Loucy (cell line): ENCODE data around the gene ZNG1A.
"Not testable (repeated sequence)": the region's sequence is repeated elsewhere in the genome, so short reads cannot be mapped to it uniquely, and the experiment has no call there.

Experiments used
- H2AFZ ChIP-seq: fragments of 200-600 bp; sonication (generic); 2 replicates; pipeline ENCODE4 v1.6.0; 2016; ENCODE audit warnings: antibody characterized with exemption, mild to moderate bottlenecking, low read length, moderate library complexity
- H3F3A ChIP-seq: fragments of 200-600 bp; 2 replicates; pipeline ENCODE4 v1.6.0; 2016; ENCODE audit warnings: antibody characterized with exemption, low read depth, mild to moderate bottlenecking
- H3K27me3 ChIP-seq: fragments of 200-600 bp; sonication (generic); 2 replicates; pipeline ENCODE4 v1.6.1; 2014; ENCODE audit warnings: low read length, mild to moderate bottlenecking; ENCODE audit not compliant: insufficient read depth, poor library complexity, severe bottlenecking
- H3K36me3 ChIP-seq: fragments of 200-600 bp; sonication (generic); 2 replicates; pipeline ENCODE4 v1.6.1; 2016; ENCODE audit warnings: low read length; ENCODE audit not compliant: insufficient read depth
- H3K4me1 ChIP-seq: fragments of 200-600 bp; sonication (generic); 2 replicates; pipeline ENCODE4 v1.5.1; 2014; ENCODE audit warnings: low read length, mild to moderate bottlenecking; ENCODE audit not compliant: insufficient read depth, poor library complexity, severe bottlenecking
- H3K4me2 ChIP-seq: fragments of 200-600 bp; sonication (generic); 2 replicates; pipeline ENCODE4 v1.6.0; 2014; ENCODE audit warnings: antibody characterized with exemption, low read length, low read depth, mild to moderate bottlenecking; ENCODE audit not compliant: poor library complexity, severe bottlenecking
- H3K4me3 ChIP-seq: fragments of 200-600 bp; sonication (generic); 2 replicates; pipeline ENCODE4 v1.5.1; 2014; ENCODE audit warnings: low read length, mild to moderate bottlenecking, mixed read lengths; ENCODE audit not compliant: poor library complexity, severe bottlenecking
- H3K79me2 ChIP-seq: fragments of 200-600 bp; sonication (generic); 2 replicates; pipeline ENCODE4 v1.6.1; 2014; ENCODE audit warnings: low read length; ENCODE audit not compliant: insufficient read depth
- H3K9ac ChIP-seq: fragments of 200-600 bp; sonication (generic); 2 replicates; pipeline ENCODE4 v1.6.0; 2014; ENCODE audit warnings: mild to moderate bottlenecking, low read depth, low read length, moderate library complexity; ENCODE audit not compliant: poor library complexity, severe bottlenecking
- H3K9me2 ChIP-seq: fragments of 200-600 bp; sonication (generic); replicated peaks from 2 replicates; pipeline ENCODE4 v1.6.1; 2016; ENCODE audit warnings: low read depth, low read length, mixed read lengths
- H3K9me3 ChIP-seq: fragments of 200-600 bp; sonication (generic); 2 replicates; pipeline ENCODE4 v1.6.1; 2014; ENCODE audit warnings: mild to moderate bottlenecking, antibody characterized with exemption, low read length, low read depth; ENCODE audit not compliant: insufficient read depth
- H4K20me1 ChIP-seq: fragments of 200-600 bp; sonication (generic); 2 replicates; pipeline ENCODE4 v1.6.0; 2014; ENCODE audit warnings: antibody characterized with exemption, low read length, mild to moderate bottlenecking; ENCODE audit not compliant: insufficient read depth, poor library complexity, severe bottlenecking

ZNG1A gene

DNA sequence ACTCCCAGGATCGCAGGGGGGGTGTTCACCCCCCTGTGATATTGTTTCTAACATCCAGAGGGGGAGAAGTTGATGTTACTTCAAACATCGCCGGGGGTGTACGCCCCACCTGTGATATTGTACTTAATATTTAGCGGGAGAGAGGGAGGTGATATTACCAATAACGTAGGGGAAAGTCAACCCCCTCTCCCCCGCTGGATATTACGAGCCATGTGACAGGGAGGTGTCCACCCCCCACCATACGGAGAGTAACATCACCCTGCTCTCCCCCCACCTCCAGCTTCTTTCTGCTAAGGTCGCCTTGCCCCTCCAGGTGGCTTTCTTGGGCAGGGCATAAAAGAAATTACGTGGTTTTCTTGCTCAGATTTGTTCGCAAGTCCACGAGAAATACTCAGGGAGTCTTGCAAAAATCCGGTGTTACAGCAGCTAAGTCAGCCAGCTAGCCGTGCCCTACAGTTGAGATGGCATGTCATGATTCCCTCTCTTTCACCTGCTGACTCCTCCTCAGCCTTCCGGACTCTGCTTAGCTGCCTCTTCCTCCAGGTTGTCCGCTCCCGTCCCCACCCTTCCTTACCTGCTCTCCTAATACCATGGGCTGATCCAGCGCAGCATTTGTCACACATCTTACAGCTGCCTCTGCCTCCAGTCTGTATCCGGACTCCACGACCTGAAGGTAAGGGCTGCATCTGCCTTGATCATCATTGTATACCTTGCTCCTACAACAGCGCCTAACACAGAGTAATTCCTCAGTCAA is 69.9 kb downstream of the ZNG1A start:
- H3F3A ChIP-seq, H3K9me2 ChIP-seq, H3K27me3 ChIP-seq, H3K9me3 ChIP-seq, H3K79me2 ChIP-seq, H3K4me3 ChIP-seq, H3K4me1 ChIP-seq, H3K4me2 ChIP-seq, H3K36me3 ChIP-seq, H3K9ac ChIP-seq, H2AFZ ChIP-seq, H4K20me1 ChIP-seq: not testable (repeated sequence)

DNA sequence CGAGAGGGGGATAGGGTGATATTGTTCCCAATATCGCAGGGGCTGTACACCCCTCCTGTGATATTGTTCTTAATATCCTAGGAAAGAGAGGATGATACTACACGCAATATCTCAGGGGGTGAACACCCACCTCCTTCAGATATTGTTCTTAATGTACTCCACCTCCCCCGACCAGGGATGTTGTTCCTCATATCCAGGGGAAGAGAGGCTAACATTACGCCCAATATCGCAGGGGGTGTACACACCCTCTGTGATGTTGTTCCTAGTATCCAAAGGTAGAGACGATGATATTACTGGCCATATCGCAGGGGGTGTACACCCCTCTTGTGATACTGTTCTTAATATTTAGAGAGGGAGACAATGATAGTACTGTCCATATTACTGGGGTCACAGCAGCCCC is 72.9 kb downstream of the ZNG1A start:
- H3K9ac ChIP-seq, H4K20me1 ChIP-seq, H3K9me3 ChIP-seq, H3K36me3 ChIP-seq, H2AFZ ChIP-seq, H3K79me2 ChIP-seq, H3F3A ChIP-seq, H3K27me3 ChIP-seq, H3K4me2 ChIP-seq, H3K9me2 ChIP-seq, H3K4me3 ChIP-seq, H3K4me1 ChIP-seq: not testable (repeated sequence)

DNA sequence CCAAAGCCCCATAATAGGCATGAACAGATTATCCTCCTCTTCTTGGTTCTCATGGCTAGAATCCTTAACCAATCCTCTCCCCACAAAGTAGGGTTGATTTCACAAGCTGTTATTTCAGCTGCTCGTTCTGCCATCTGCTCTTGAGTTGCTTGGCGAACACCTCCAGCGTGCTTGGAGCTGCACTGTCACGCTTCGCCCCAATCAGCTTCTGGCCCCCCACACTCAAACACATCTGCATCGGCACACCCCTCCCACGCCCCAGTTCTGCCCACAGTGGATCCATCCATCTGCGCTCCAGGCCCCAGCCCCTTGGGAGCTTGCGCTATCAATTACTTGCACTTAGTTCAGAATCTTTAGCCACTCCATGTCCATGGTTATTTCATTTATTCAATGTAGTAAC is 78.4 kb downstream of the ZNG1A start:
- H4K20me1 ChIP-seq, H3K27me3 ChIP-seq, H3F3A ChIP-seq, H3K4me3 ChIP-seq, H3K9me3 ChIP-seq, H3K36me3 ChIP-seq, H3K79me2 ChIP-seq, H3K4me1 ChIP-seq, H2AFZ ChIP-seq, H3K9me2 ChIP-seq, H3K9ac ChIP-seq, H3K4me2 ChIP-seq: not testable (repeated sequence)

DNA sequence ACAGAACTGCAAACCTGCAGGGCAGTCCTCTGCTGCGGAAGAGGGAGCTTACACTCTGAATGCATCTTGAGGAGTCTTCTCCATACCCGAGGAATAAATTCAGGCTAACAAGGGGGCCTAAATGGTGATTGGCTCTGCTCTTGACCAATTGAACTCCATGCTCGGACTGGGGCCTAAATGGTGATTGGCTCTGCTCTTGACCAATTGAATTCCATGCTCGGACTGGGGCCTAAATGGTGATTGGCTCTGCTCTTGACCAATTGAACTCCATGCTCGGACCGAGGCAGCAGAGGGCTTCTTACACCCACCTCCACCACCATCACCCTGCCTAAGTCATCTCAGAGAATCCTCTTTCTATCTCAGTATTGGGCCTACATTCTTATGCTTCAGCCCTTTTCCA is 79.0 kb downstream of the ZNG1A start:
- not testable (repeated sequence) for H3K4me1 ChIP-seq, H3F3A ChIP-seq, H3K79me2 ChIP-seq, H3K36me3 ChIP-seq, H3K4me2 ChIP-seq, H3K9me3 ChIP-seq, H3K27me3 ChIP-seq, H3K4me3 ChIP-seq, H2AFZ ChIP-seq, H4K20me1 ChIP-seq, H3K9me2 ChIP-seq, H3K9ac ChIP-seq

DNA sequence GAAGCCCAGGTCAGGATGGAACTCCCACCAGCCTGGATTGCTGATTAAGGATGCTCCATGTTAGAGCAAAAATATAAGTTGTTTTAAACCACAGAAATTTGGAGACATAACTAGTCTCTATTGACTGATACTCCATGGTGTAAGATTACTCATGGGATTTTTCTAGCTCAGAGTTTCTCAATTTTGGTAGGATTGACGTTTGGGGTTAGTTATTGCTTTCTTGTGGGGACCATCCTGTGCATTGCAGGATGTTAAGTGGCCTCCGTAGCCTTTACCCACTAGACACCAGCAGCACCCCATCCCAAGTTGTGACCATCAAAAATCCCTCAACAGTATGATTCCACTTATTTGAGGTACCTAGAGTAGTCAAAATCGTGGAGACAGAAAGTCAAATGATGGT is 80.1 kb downstream of the ZNG1A start:
- not testable (repeated sequence) for H3K27me3 ChIP-seq, H3K4me1 ChIP-seq, H3K9me2 ChIP-seq, H3K9me3 ChIP-seq, H2AFZ ChIP-seq, H3F3A ChIP-seq, H3K4me2 ChIP-seq, H3K4me3 ChIP-seq, H3K9ac ChIP-seq, H3K36me3 ChIP-seq, H4K20me1 ChIP-seq, H3K79me2 ChIP-seq

DNA sequence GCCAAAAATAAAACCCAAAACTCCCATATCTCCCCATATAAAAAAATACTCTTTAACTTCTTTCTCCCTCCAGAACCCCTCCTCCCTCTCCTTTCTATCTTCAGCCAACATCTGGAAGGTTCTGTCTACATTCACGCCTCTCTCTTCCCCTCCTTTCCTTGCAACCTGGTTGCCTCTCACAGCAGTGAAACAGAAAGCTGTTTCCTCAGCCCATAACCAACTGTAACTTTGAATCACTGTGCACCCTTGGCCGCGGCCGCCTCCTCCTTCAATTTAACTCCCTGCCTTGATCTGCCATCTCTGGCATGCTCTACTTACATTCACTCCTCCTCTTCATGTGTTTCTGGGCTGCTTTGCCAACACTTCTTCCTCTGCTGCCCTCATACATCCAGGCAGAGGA is 83.9 kb downstream of the ZNG1A start:
- not testable (repeated sequence) for H4K20me1 ChIP-seq, H3K9ac ChIP-seq, H3K9me3 ChIP-seq, H3K9me2 ChIP-seq, H3K36me3 ChIP-seq, H3K4me1 ChIP-seq, H3K4me2 ChIP-seq, H3K79me2 ChIP-seq, H3F3A ChIP-seq, H3K4me3 ChIP-seq, H3K27me3 ChIP-seq
- 0 out of 2 replicates have a peak overlapping the region, but pooled peaks have one; percentile 49 for H2AFZ ChIP-seq

DNA sequence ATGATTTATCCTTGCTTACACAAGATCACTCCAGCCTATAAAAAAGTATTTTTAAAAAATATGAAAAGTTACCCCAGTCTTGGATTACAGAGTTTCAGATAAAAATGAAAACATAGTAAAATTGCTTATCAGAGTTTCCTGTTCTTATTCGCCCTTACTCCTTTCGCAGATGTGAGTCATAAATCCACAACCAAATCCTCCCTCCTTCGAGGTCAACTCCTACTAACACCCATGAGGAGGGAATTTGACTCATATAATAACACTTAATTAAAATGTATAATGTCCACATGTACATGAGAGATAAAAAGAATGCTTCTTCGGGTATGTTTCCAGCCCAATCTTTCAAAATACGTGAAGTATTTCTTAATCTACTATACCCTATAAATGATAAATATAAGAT is 84.5 kb downstream of the ZNG1A start:
- H3K27me3 ChIP-seq, H3K9me2 ChIP-seq, H3K9ac ChIP-seq, H3K9me3 ChIP-seq, H3K4me1 ChIP-seq, H3K4me3 ChIP-seq, H3K36me3 ChIP-seq, H3K4me2 ChIP-seq, H4K20me1 ChIP-seq, H3K79me2 ChIP-seq, H2AFZ ChIP-seq, H3F3A ChIP-seq: not testable (repeated sequence)
